ENCODE results near the gene EPX. TPM values are rescaled to one million over a fixed set of nuclear protein-coding genes. Genes with fewer than 3 reads are reported as not detected.

The EPX gene
- total RNA-seq, 1 experiment from 2014 or later = not detected

DNA sequence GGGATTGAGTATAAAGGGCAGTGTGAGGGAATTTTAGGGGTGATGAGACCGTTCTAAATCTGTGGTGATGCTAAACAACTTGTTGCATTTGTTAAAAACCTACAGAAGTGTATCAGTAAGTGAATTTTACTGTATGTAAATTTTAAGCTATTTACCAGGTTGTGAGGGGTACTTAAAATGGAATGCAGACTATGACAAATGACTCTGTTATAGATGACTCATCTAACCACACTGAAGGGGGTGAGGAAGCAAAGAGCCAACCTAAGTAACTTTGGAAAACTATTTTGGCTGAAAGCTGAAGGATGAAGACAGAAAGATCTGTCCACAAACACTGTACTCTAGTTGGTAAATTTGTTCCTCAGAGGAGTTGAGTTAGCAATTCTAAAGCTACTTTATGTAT, 31.8 kb downstream of the EPX start:
- no CpG with 5 or more reads among the region's 1 CpG for WGBS (ENCODE audit: extremely low coverage, insufficient read length, low lambda C conversion rate)
- no peak overlapping the region for H3K23ac ChIP-seq (ENCODE audit: insufficient read length, low read depth, low read length)

More for the DNA sequence above, 31.8 kb downstream of the EPX start:
- no peak overlapping the region for H3K14ac ChIP-seq (ENCODE audit: insufficient read depth, low read length)
- H3K9me3 ChIP-seq (ENCODE audit: control insufficient read depth, low read depth, low read length) = no peaks in the 10 kb centered on the region
- no peak overlapping the region for H2AK5ac ChIP-seq (ENCODE audit: insufficient read length, low read length)
- no peaks in the 10 kb centered on the region for H4K20me1 ChIP-seq (ENCODE audit: control insufficient read depth, insufficient read depth, insufficient read length)
- H3K4me1 ChIP-seq (ENCODE audit: insufficient read depth, low read length) = peaks cover 2% of the 10 kb centered on the region; the same call in 1 of the 2 replicates
- no peak overlapping the region for H2AFZ ChIP-seq (ENCODE audit: low read length)
- Mint-ChIP-seq H3K36me3 (ENCODE audit: insufficient read depth in 1 of 3, low read depth in 3 of 3) (no peaks in the 10 kb centered on the region), H3K4me3 (no peak overlapping the region), H3K27ac (no peak overlapping the region), H3K27me3 (ENCODE audit: low read depth) (peaks cover 27% of the 10 kb centered on the region), H3K9me3 (no peaks in the 10 kb centered on the region; a peak in 1 of 5 replicates), H3K4me1 (peaks cover 15 to 21% of the 10 kb centered on the region in 2 experiments)
- no peak for DNase-seq
- H2BK120ac ChIP-seq (ENCODE audit: low read depth, low read length, poor library complexity, severe bottlenecking) = no peak overlapping the region
- H3K27me3 ChIP-seq (ENCODE audit: insufficient read depth, low read length) = no peaks in the 10 kb centered on the region
- no peak overlapping the region for H2BK12ac ChIP-seq (ENCODE audit: insufficient read length, low read depth, low read length)
- TF ChIP-seq, protein P1, sequence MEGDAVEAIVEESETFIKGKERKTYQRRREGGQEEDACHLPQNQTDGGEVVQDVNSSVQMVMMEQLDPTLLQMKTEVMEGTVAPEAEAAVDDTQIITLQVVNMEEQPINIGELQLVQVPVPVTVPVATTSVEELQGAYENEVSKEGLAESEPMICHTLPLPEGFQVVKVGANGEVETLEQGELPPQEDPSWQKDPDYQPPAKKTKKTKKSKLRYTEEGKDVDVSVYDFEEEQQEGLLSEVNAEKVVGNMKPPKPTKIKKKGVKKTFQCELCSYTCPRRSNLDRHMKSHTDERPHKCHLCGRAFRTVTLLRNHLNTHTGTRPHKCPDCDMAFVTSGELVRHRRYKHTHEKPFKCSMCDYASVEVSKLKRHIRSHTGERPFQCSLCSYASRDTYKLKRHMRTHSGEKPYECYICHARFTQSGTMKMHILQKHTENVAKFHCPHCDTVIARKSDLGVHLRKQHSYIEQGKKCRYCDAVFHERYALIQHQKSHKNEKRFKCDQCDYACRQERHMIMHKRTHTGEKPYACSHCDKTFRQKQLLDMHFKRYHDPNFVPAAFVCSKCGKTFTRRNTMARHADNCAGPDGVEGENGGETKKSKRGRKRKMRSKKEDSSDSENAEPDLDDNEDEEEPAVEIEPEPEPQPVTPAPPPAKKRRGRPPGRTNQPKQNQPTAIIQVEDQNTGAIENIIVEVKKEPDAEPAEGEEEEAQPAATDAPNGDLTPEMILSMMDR (conservative IDR thresholded peaks at IDR 0.05) = no peak
- H3K27ac ChIP-seq (ENCODE audit: insufficient read length, low read depth, low read length) = no peak overlapping the region
- no peak overlapping the region for H2BK15ac ChIP-seq (ENCODE audit: low read depth, low read length)
- no peaks in the 10 kb centered on the region for H3K79me1 ChIP-seq (ENCODE audit: insufficient read depth, low read depth, low read length, poor library complexity, severe bottlenecking)
- H3K4ac ChIP-seq (ENCODE audit: low read depth, low read length) = no peak overlapping the region
- H4K5ac ChIP-seq (ENCODE audit: insufficient read length, low read depth, low read length) = no peak overlapping the region
- no peaks in the 10 kb centered on the region for H3K79me2 ChIP-seq (ENCODE audit: insufficient read depth, low read length)
- no peak overlapping the region for H4K91ac ChIP-seq (ENCODE audit: insufficient read length, low read depth, low read length)
- no peak overlapping the region for H3K18ac ChIP-seq (ENCODE audit: insufficient read length, low read depth, low read length)
- no peak overlapping the region for H3K4me2 ChIP-seq (ENCODE audit: insufficient read depth, insufficient read length, low read length)
- H2BK20ac ChIP-seq (ENCODE audit: low read depth, low read length, poor library complexity, severe bottlenecking) = no peak overlapping the region
- no peak overlapping the region for H2BK5ac ChIP-seq (ENCODE audit: insufficient read length, low read length)
- H3K9ac ChIP-seq (ENCODE audit: extremely low read depth, insufficient read length, low read length) = no peak overlapping the region
- H4K8ac ChIP-seq (replicated peaks; ENCODE audit: insufficient read length, low read depth, low read length) = no peak overlapping the region
- H3T11ph ChIP-seq (ENCODE audit: low read length) = no peak overlapping the region
- H3K23me2 ChIP-seq (ENCODE audit: insufficient read length, low read depth, low read length, poor library complexity, severe bottlenecking) = peaks cover 2% of the 10 kb centered on the region
- no peak overlapping the region for H3K56ac ChIP-seq (ENCODE audit: insufficient read length, low read depth, low read length)

Data from H9 (cell line).